Measurements from ENCODE around the gene GULP1.

GRCh38 chr2:188279093-188279445 lies 12.6 kb upstream of the GULP1 start:
- no peak for TF ChIP-seq POLR2A (IDR thresholded peaks at IDR 0.05)
- TF ChIP-seq CTCF (IDR thresholded peaks at IDR 0.05), result no peak
